ENCODE measurements around the gene PALB2.

- TF ChIP-seq CTCF (IDR thresholded peaks at IDR 0.05) (peak in 2 of 3 experiments; percentile 100), POLR2AphosphoS5 (IDR thresholded peaks at IDR 0.05) (peak; percentile 48 to 96), POLR2A (IDR thresholded peaks at IDR 0.05; ENCODE audit: low read depth) (no peak), EP300 (IDR thresholded peaks at IDR 0.05) (no peak)
Measured at GRCh38 chr16:23595951-23596720, 45.0 kb downstream of the PALB2 start, which contains the start of gene NDUFAB1.
